ENCODE results near the gene DNAAF5. TPM values are rescaled to one million over a fixed set of nuclear protein-coding genes. Genes with fewer than 3 reads are reported as not detected.

Gene DNAAF5
- total RNA-seq, 4 donors from 2014 or later: 26.8 to 75.8 (median 45.3) TPM

- no peaks in the 10 kb centered on the region for H3K36me3 ChIP-seq
- H3K27me3 ChIP-seq: no peaks in the 10 kb centered on the region
- peak overlapping the region in 2 of 4 donors; percentile 67 to 85 for H3K27ac ChIP-seq
- TF ChIP-seq POLR2A (IDR thresholded peaks at IDR 0.05) (no peak), CTCF (IDR thresholded peaks at IDR 0.05) (no peak)
- peaks cover 0 to 45% (median 10%) of the 10 kb centered on the region in 4 donors for H3K4me1 ChIP-seq
- no peak overlapping the region for H3K4me3 ChIP-seq
- H3K9me3 ChIP-seq: no peaks in the 10 kb centered on the region
- no peak for DNase-seq
Measured at GRCh38 chr7:830069-830468, 103.6 kb downstream of the DNAAF5 start.

DNA sequence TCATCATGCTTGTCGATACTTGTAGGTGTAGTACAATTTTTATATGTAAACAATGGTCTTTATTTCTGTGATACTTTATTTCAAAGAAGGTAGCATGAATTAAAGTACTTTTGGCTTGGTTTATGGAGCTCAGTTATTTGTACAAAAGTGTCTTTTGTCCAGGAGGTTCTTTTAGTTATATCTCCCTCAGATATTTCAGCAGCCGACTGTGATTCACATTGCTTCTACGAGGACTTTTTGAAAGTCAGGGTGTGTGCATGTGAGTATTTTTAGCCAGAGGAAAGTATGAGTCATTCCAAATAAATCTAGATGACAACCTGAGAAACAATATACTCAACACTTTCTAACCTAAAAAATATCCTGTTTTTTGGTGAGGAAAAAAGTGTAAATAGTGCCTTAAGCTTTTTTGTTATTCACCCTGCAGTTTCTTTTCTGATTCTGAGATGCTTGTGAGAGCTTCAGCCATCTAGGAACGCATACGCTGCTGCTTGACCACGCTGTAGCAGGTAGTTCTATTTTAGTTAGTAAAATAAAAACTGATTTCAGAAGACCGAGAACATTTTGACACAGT, 105.2 kb downstream of the DNAAF5 start:
- H3K4me1 ChIP-seq: peaks cover 0 to 50% (median 10%) of the 10 kb centered on the region in 4 donors

GRCh38 chr7:832167-832967, 105.9 kb downstream of the DNAAF5 start, which contains the start of gene SUN1:
TSS of gene SUN1 (plus strand) at chr7:832476. CDS start at chr7:832525, 49 bp downstream.
- DNase-seq: peak in 1 of 3 donors; percentile 28
- Histone ChIP-seq H3K36me3 (peaks cover 0 to 4% (median 0%) of the 10 kb centered on the region in 3 donors), H3K27ac (peak within 1 kb of the TSS; percentile 44 to 85 (median 66)), H3K4me1 (peaks cover 0 to 57% (median 10%) of the 10 kb centered on the region in 4 donors), H3K9me3 (no peaks in the 10 kb centered on the region), H3K27me3 (no peaks in the 10 kb centered on the region), H3K4me3 (no peak within 1 kb of the TSS)
- TF ChIP-seq CTCF (IDR thresholded peaks at IDR 0.05) (no peak), POLR2A (IDR thresholded peaks at IDR 0.05) (no peak)

More for the DNA sequence above, 105.2 kb downstream of the DNAAF5 start:
- Histone ChIP-seq H3K27me3 (no peaks in the 10 kb centered on the region), H3K4me3 (no peak overlapping the region), H3K36me3 (no peaks in the 10 kb centered on the region), H3K9me3 (no peaks in the 10 kb centered on the region), H3K27ac (peak overlapping the region; percentile 44 to 85 (median 66))
- DNase-seq: no peak
- TF ChIP-seq POLR2A (IDR thresholded peaks at IDR 0.05): no peak
- no peak for TF ChIP-seq CTCF (IDR thresholded peaks at IDR 0.05)

GRCh38 chr7:832968-833424, 106.5 kb downstream of the DNAAF5 start:
- Histone ChIP-seq H3K9me3 (no peaks in the 10 kb centered on the region), H3K4me1 (peaks cover 0 to 57% (median 10%) of the 10 kb centered on the region in 4 donors), H3K27me3 (no peaks in the 10 kb centered on the region), H3K27ac (peak overlapping the region; percentile 44 to 85 (median 66)), H3K4me3 (no peak overlapping the region), H3K36me3 (peaks cover 0 to 4% (median 0%) of the 10 kb centered on the region in 3 donors)
- no peak for DNase-seq
- TF ChIP-seq CTCF (IDR thresholded peaks at IDR 0.05) (no peak), POLR2A (IDR thresholded peaks at IDR 0.05) (no peak)

DNA sequence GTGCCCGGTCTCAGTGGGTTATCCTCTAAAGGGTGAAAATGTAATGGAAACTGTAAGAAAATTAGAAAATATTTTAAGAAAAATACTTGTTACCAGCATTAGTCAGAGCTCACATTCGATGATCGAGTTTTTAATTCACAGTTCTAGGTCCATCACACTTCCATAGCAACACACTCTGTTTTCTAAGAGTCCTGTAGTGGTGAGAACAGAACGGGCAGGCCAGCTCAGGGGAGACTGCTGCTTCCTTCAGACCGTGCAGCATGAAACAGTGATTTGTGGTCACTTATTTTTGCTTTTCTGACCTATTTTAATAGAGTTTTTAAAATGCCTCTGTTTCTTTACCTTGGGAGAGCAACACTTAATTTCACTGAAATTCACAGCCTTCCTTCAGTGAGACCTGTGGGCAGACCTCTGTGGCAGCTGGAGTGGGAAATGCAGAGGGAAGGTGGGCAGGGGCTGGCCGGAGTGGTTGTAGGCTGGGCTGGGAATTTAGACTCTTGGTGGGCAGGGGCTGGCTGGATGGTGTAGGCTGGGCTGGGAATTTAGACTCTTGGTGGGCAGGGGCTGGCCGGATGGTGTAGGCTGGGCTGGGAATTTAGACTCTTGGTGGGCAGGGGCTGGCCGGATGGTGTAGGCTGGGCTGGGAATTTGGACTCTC, 107.2 kb downstream of the DNAAF5 start:
- Histone ChIP-seq H3K9me3 (no peaks in the 10 kb centered on the region), H3K4me1 (peaks cover 0 to 57% (median 10%) of the 10 kb centered on the region in 4 donors), H3K4me3 (no peak overlapping the region), H3K27ac (peak overlapping the region in 2 of 4 donors; percentile 37 to 85), H3K36me3 (peaks cover 0 to 5% (median 0%) of the 10 kb centered on the region in 3 donors), H3K27me3 (no peaks in the 10 kb centered on the region)
- TF ChIP-seq POLR2A (IDR thresholded peaks at IDR 0.05) (no peak), CTCF (IDR thresholded peaks at IDR 0.05) (no peak)
- DNase-seq: no peak
